H1 (cell line): ENCODE measurements around the gene SCG2. TPM values are rescaled to one million over a fixed set of nuclear protein-coding genes. Genes with fewer than 3 reads are reported as not detected.

Source experiments
- CTCF ChIA-PET: fragments of 300-600 bp; sonication (Branson Sonifier 250); formaldehyde crosslinking; loops from one replicate; lab custom pipeline; 2021; ENCODE audit not compliant: partially characterized antibody; lab: Charles Lee
- POLR2A ChIA-PET: fragments of 300-600 bp; sonication (Branson Sonifier 250); formaldehyde crosslinking; loops from one replicate; lab custom pipeline; 2021; ENCODE audit warnings: inconsistent platforms; ENCODE audit not compliant: partially characterized antibody; lab: Charles Lee
- DNase-seq, 2 experiments: peaks; one replicate each; pipeline versions ENCODE4 v3.0.0 to v3.0.0-alpha.2; 2010 to 2022; ENCODE audit warnings: low spot score in 2 of 2, low read depth in 1 of 2, mixed read lengths in 1 of 2
- FAIRE-seq: peaks from 2 replicates; lab custom pipeline; 2011; peaks lifted over from hg19 to GRCh38; lab: Jason Lieb, UNC
- H2AFZ ChIP-seq: 2 replicates; pipeline ENCODE4 v1.8.1; 2012; ENCODE audit warnings: low read length, inconsistent platforms
- H2AK5ac ChIP-seq: 2 replicates; pipeline ENCODE4 v1.6.1; 2013; ENCODE audit warnings: low read depth, low read length
- H2BK120ac ChIP-seq: replicated peaks from 2 replicates; pipeline ENCODE3; 2013; ENCODE audit warnings: low read depth, low read length, inconsistent platforms
- H2BK12ac ChIP-seq: 2 replicates; pipeline ENCODE4 v1.6.1; 2013; ENCODE audit warnings: low read depth, low read length
- H2BK15ac ChIP-seq: 2 replicates; pipeline ENCODE4 v1.6.1; 2013; ENCODE audit warnings: low read length
- H2BK20ac ChIP-seq: 2 replicates; pipeline ENCODE4 v1.6.1; 2013; ENCODE audit warnings: low read length
- H2BK5ac ChIP-seq: 2 replicates; pipeline ENCODE4 v1.6.1; 2013; ENCODE audit warnings: low read depth, low read length
- H3K14ac ChIP-seq: 2 replicates; pipeline ENCODE4 v1.6.1; 2013; ENCODE audit warnings: inconsistent platforms; ENCODE audit not compliant: insufficient read length
- H3K18ac ChIP-seq: 2 replicates; pipeline ENCODE4 v1.6.1; 2013; ENCODE audit warnings: low read length; ENCODE audit errors: extremely low read depth
- H3K23ac ChIP-seq: 2 replicates; pipeline ENCODE4 v1.6.1; 2013; ENCODE audit warnings: inconsistent platforms; ENCODE audit not compliant: insufficient read length
- H3K23me2 ChIP-seq: 2 replicates; pipeline ENCODE4 v1.6.1; 2013; ENCODE audit warnings: low read depth, low read length
- H3K27ac ChIP-seq: 2 replicates; pipeline ENCODE4 v1.6.1; 2011; ENCODE audit warnings: low read depth, low read length, inconsistent platforms
- H3K27me3 ChIP-seq, 4 experiments: replicated peaks in 1 of 4; 1 replicate in 1 of 4; 2 replicates in 3 of 4; pipeline versions ENCODE4 v1.6.1 to v1.8.1; 2011 to 2013; ENCODE audit warnings: low read length in 3 of 4, mild to moderate bottlenecking in 3 of 4, inconsistent platforms in 2 of 4, mixed read lengths in 2 of 4, moderate library complexity in 1 of 4; ENCODE audit not compliant: control insufficient read depth in 3 of 4, insufficient read depth in 3 of 4; ENCODE audit errors: extremely low read depth in 1 of 4
- H3K36me3 ChIP-seq, 4 experiments: 2 replicates each; pipeline versions ENCODE4 v1.6.1 to v1.8.1; 2011 to 2013; ENCODE audit warnings: mild to moderate bottlenecking in 4 of 4, low read length in 3 of 4, moderate library complexity in 2 of 4, control low read depth in 1 of 4, inconsistent platforms in 1 of 4; ENCODE audit not compliant: insufficient read depth in 4 of 4, control insufficient read depth in 2 of 4
- H3K4ac ChIP-seq: replicated peaks from 2 replicates; pipeline ENCODE3; 2013; ENCODE audit warnings: low read length, low read depth, mixed read lengths, inconsistent platforms; ENCODE audit not compliant: insufficient read length
- H3K4me1 ChIP-seq, 4 experiments: replicated peaks in 1 of 4; 1 replicate in 1 of 4; 2 replicates in 3 of 4; pipeline versions ENCODE4 v1.6.1 to v1.8.1; 2011 to 2013; ENCODE audit warnings: low read length in 3 of 4, inconsistent platforms in 2 of 4, mixed read lengths in 1 of 4; ENCODE audit not compliant: insufficient read depth in 4 of 4, control insufficient read depth in 3 of 4
- H3K4me2 ChIP-seq, 2 experiments: 2 replicates each; pipeline versions ENCODE4 v1.6.1 to v1.8.1; 2011 to 2013; ENCODE audit warnings: low read depth in 2 of 2, low read length in 2 of 2, control low read depth in 1 of 2, inconsistent platforms in 1 of 2, mild to moderate bottlenecking in 1 of 2; ENCODE audit not compliant: insufficient read depth in 1 of 2
- H3K4me3 ChIP-seq, 4 experiments: fragments of 200-600, 300-600 bp in 1 of 4; sonication (generic), shearing (Covaris generic), sonication (Bioruptor Twin) in 1 of 4; 2 replicates each; pipeline versions ENCODE4 v1.5.1 to v1.8.1; 2011 to 2016; ENCODE audit warnings: low read length in 4 of 4, low read depth in 3 of 4, control low read depth in 2 of 4, inconsistent platforms in 2 of 4, mild to moderate bottlenecking in 2 of 4, mixed read lengths in 1 of 4, moderate library complexity in 1 of 4; ENCODE audit not compliant: insufficient read depth in 2 of 4; ENCODE audit errors: extremely low read depth in 1 of 4
- H3K56ac ChIP-seq: replicated peaks from 2 replicates; pipeline ENCODE3; 2013; ENCODE audit warnings: low read depth, mild to moderate bottlenecking, mixed read lengths, low read length, inconsistent platforms; ENCODE audit not compliant: insufficient read length
- H3K79me1 ChIP-seq: 2 replicates; pipeline ENCODE4 v1.6.1; 2013; ENCODE audit warnings: low read depth, low read length, control low read depth
- H3K79me2 ChIP-seq, 2 experiments: 2 replicates each; pipeline versions ENCODE4 v1.6.1 to v1.8.1; 2012 to 2013; ENCODE audit warnings: low read length in 2 of 2, mild to moderate bottlenecking in 2 of 2, inconsistent platforms in 1 of 2; ENCODE audit not compliant: insufficient read depth in 2 of 2, control insufficient read depth in 1 of 2
- H3K9ac ChIP-seq, 4 experiments: replicated peaks in 1 of 4; 1 replicate in 1 of 4; 2 replicates in 3 of 4; pipeline versions ENCODE4 v1.6.1 to v1.8.1; 2011 to 2013; ENCODE audit warnings: low read depth in 3 of 4, low read length in 3 of 4, control low read depth in 2 of 4, mild to moderate bottlenecking in 2 of 4, moderate library complexity in 2 of 4, inconsistent platforms in 1 of 4; ENCODE audit errors: extremely low read depth in 1 of 4
- H3K9me3 ChIP-seq, 2 experiments: 2 replicates each; pipeline versions ENCODE4 v1.6.1 to v1.8.1; 2012 to 2013; ENCODE audit warnings: mild to moderate bottlenecking in 2 of 2, moderate library complexity in 2 of 2, control low read depth in 1 of 2, inconsistent platforms in 1 of 2, low read depth in 1 of 2, low read length in 1 of 2, mixed read lengths in 1 of 2; ENCODE audit not compliant: insufficient read depth in 2 of 2
- H4K20me1 ChIP-seq, 2 experiments: replicated peaks in 1 of 2; 2 replicates each; pipeline versions ENCODE3 to v1.8.1; 2011 to 2013; ENCODE audit warnings: inconsistent platforms in 2 of 2, low read length in 2 of 2, mild to moderate bottlenecking in 1 of 2; ENCODE audit not compliant: insufficient read depth in 2 of 2, control insufficient read depth in 1 of 2
- H4K5ac ChIP-seq: 2 replicates; pipeline ENCODE4 v1.6.1; 2013; ENCODE audit warnings: low read length, low read depth, mixed read lengths, inconsistent platforms; ENCODE audit not compliant: insufficient read length
- H4K8ac ChIP-seq: 2 replicates; pipeline ENCODE4 v1.8.0; 2013; ENCODE audit warnings: mild to moderate bottlenecking, moderate library complexity, low read length, inconsistent platforms; ENCODE audit not compliant: insufficient read depth; ENCODE audit errors: extremely low read depth
- H4K91ac ChIP-seq: replicated peaks from 2 replicates; pipeline ENCODE3; 2013; ENCODE audit warnings: low read length, mixed read lengths, inconsistent platforms; ENCODE audit not compliant: insufficient read length
- ATF3 ChIP-seq: IDR thresholded peaks from 2 replicates; pipeline ENCODE4 v1.6.1; 2011; ENCODE audit warnings: low read depth, mild to moderate bottlenecking, low read length; ENCODE audit not compliant: insufficient read depth
- CREB1 ChIP-seq: IDR thresholded peaks from 2 replicates; pipeline ENCODE4 v1.6.1; 2012; ENCODE audit warnings: inconsistent platforms
- SRF ChIP-seq: IDR thresholded peaks from 2 replicates; pipeline ENCODE4 v1.6.1; 2011; ENCODE audit warnings: mild to moderate bottlenecking, low read depth, low read length, moderate library complexity
- USF2 ChIP-seq: IDR thresholded peaks from 2 replicates; pipeline ENCODE4 v1.6.1; 2011; ENCODE audit warnings: low read length, improper control_type of control experiment
- polyA plus RNA-seq, 7 experiments: library from polyadenylated mRNA; depleted of rRNA in 3 of 7; stranded (reverse) in 5 of 7; unstranded in 2 of 7; fragments of >200 nt in 5 of 7; fragments of 200-250 nt in 2 of 7; gene quantifications; 1 replicate in 5 of 7; 2 replicates in 1 of 7; 4 replicates in 1 of 7; pipeline versions ENCODE4 v1.2.1 to v1.2.3, GENCODE V29; 2011 to 2013; ENCODE audit warnings: missing spikeins in 2 of 7, mixed read lengths in 2 of 7
- total RNA-seq: library from RNA; stranded (reverse); fragmentation: NEBNext Ultra II Directional; extraction: Animal tissue kit (Norgen Biotek cat#: 25700); gene quantifications from 2 replicates; pipeline ENCODE4 v1.2.1, GENCODE V29; 2021

Gene SCG2
- total and polyA plus RNA-seq, 2 of the 8 experiments (the other 6 are each of a cell fraction or from before 2014, with no cell fraction given): 0.54 to 1.0 TPM

GRCh38 chr2:223648755-223649154, 46.6 kb upstream of the SCG2 start:
- no peak overlapping the region for H2BK12ac ChIP-seq
- no peak overlapping the region for H3K14ac ChIP-seq
- no peak overlapping the region for H4K8ac ChIP-seq
- H3K56ac ChIP-seq: no peak overlapping the region
- H3K4me2 ChIP-seq: no peak overlapping the region
- H3K9ac ChIP-seq: no peak overlapping the region
- no peak overlapping the region for H2BK120ac ChIP-seq
- no peak overlapping the region for H2AFZ ChIP-seq
- FAIRE-seq (no peak), DNase-seq (no peak)
- H4K20me1 ChIP-seq: no peaks in the 10 kb centered on the region
- no peak overlapping the region for H4K91ac ChIP-seq
- no peaks in the 10 kb centered on the region for H3K79me2 ChIP-seq
- H3K18ac ChIP-seq: no peak overlapping the region
- no peak overlapping the region for H3K4ac ChIP-seq
- H2BK20ac ChIP-seq: no peak overlapping the region
- no peak overlapping the region for H2BK15ac ChIP-seq
- no peak overlapping the region for H2BK5ac ChIP-seq
- no peak overlapping the region for H3K23ac ChIP-seq
- no peaks in the 10 kb centered on the region for H3K23me2 ChIP-seq
- TF ChIP-seq USF2: no peak
- TF ChIP-seq SRF: no peak
- no peak for TF ChIP-seq CREB1
- TF ChIP-seq ATF3: no peak
- H3K27me3 ChIP-seq: no peaks in the 10 kb centered on the region
- POLR2A ChIA-PET: interaction anchor here (0.7 kb wide), 1 partner anchor 270 kb away, joined by 3 read pairs; no protein-coding TSS in a partner anchor
- no peaks in the 10 kb centered on the region for H3K36me3 ChIP-seq
- H2AK5ac ChIP-seq: no peak overlapping the region
- H3K79me1 ChIP-seq: no peaks in the 10 kb centered on the region; the same call in 1 of the 2 replicates
- H3K9me3 ChIP-seq: no peaks in the 10 kb centered on the region
- H3K27ac ChIP-seq: no peak overlapping the region
- no peak overlapping the region for H4K5ac ChIP-seq
- H3K4me3 ChIP-seq: no peak overlapping the region
- CTCF ChIA-PET: no interaction called here
- H3K4me1 ChIP-seq: 0 out of 7 replicates have a peak, but pooled peaks cover 0 to 2% (median 0%) of the 10 kb centered on the region in 4 experiments
